ENCODE data around the gene CD40LG.
A peak's percentile ranks its signal among the peaks of the same experiment; 100 is the strongest.

The CD40LG gene

DNA sequence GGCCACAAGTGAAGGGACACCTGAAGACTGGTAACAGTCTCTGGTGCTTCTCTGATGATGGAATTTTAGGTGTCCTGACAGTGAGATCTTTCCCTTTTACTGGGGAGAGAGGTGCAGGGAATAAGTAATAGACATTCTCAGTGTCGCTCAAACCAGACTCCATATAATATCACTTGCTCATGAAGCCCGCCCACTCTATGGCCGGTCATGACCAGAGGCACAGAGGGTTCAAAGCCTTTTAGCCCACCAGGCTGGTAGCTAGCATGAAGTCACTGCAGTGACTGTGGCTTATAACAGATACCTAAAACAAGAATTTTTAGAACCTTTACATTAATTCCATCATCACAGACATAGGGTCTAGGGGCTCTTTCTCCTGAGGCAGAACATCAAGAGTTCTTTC is 2.9 kb downstream of the CD40LG start:
- DNase-seq (ENCODE audit: low read depth) = no peak

DNA sequence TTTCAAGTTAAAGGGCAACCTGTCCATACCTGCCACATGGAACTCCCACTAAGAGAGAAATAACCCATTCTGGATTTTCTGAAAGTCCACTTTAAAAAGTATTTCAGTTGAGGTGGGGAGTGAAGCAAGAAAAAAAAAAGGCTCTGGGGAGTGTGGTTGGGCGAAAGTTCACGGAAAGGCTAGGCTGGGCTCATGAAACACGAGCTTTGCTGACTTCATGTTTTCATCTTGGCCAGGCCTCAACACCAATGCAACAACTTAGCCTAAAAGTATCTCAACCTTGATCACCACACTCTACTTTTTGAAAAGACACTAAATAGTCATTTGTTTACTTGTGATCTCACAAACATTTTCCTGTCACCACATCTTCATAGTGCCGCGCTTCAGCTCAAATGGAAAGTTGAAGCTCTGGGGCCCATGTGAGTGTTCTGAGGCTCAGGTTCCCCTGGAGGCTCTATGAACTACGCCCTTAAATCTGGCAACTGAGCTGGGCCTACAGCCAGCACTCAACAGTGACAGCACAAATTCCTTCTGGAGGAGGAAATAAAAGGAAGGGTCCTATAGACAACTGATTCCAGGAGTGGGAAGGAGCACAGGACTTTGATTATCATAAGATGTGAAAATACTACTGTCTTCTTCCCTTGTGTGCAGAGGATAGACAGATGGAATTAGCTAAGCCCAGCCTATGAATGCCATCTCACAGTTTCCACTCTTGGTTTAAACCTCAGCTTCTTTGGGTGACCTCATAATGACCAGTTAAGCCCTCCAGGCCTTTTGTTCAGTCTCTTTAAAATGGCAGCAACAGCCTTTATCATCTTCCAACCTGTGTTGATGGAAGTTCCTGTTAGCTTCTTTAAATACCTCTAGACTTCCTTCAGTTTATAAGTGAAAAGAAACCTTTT is 5.1 kb downstream of the CD40LG start:
- DNase-seq (ENCODE audit: low read depth) = no peak

- DNase-seq (ENCODE audit: low read depth) = no peak
These were observed 8.5 kb downstream of the CD40LG start for GRCh38 chrX:136656361-136656964.

DNA sequence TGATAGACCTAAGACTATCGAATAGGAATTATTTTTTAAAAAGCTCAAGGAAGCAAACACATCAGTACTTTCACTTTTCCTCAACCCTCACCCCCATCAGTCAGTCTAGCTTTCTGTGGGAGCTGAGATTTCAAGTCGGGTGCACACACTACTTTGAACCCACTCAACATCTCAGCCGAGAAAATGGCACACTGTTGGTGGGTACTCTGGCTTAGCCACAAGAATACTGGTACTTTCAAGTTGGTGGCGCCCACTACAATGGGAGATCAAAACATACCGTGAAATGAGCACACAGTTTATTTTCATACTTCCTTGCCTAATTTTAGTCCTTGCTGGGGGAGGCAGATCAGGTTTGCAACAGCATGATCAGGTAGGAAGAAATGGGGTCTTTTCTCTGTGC is 10.2 kb downstream of the CD40LG start:
- DNase-seq (ENCODE audit: low read depth) = no peak

DNA sequence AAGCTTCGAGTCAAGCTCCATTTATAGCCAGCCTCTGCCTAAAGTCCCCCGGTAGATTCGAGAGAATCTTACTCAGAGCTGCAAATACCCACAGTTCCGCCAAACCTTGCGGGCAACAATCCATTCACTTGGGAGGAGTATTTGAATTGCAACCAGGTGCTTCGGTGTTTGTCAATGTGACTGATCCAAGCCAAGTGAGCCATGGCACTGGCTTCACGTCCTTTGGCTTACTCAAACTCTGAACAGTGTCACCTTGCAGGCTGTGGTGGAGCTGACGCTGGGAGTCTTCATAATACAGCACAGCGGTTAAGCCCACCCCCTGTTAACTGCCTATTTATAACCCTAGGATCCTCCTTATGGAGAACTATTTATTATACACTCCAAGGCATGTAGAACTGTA is 11.2 kb downstream of the CD40LG start:
- no peak for DNase-seq (ENCODE audit: low read depth)

- DNase-seq (ENCODE audit: low read depth) = no peak
These were observed 12.9 kb downstream of the CD40LG start for GRCh38 chrX:136660896-136661295.

- DNase-seq (ENCODE audit: low read depth) = no peak
These were observed 14.1 kb downstream of the CD40LG start for GRCh38 chrX:136662104-136662503.

DNA sequence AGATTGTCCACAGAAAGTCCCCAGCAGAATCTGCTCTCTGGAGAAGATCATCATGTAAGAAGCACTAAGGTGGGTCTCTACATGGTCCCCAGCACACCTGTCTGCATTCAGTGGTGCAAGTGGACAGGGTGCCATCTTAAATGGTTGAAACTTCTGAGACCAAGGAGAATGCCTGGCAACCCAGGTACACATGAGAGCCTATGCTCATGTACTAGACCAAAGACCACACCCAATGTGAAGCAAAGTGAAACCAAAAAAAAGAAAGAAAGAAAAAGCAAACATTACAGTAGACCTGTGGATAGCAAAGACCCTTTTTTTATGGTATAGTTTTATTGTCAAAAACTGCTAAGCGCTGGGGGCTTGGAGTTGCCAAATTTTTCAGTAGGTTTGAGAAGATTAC is 15.0 kb downstream of the CD40LG start:
- no peak for DNase-seq (ENCODE audit: low read depth)

- DNase-seq (ENCODE audit: low read depth) = no peak
These were observed 17.4 kb downstream of the CD40LG start for GRCh38 chrX:136665258-136665900.

- DNase-seq (ENCODE audit: low read depth) = no peak
These were observed 18.1 kb downstream of the CD40LG start for GRCh38 chrX:136666088-136666487.

GRCh38 chrX:136667446-136668168 is 19.6 kb downstream of the CD40LG start:
- DNase-seq (ENCODE audit: low read depth) = no peak

- no peak for DNase-seq (ENCODE audit: low read depth)
These were observed 23.1 kb downstream of the CD40LG start for GRCh38 chrX:136671006-136671610.

DNA sequence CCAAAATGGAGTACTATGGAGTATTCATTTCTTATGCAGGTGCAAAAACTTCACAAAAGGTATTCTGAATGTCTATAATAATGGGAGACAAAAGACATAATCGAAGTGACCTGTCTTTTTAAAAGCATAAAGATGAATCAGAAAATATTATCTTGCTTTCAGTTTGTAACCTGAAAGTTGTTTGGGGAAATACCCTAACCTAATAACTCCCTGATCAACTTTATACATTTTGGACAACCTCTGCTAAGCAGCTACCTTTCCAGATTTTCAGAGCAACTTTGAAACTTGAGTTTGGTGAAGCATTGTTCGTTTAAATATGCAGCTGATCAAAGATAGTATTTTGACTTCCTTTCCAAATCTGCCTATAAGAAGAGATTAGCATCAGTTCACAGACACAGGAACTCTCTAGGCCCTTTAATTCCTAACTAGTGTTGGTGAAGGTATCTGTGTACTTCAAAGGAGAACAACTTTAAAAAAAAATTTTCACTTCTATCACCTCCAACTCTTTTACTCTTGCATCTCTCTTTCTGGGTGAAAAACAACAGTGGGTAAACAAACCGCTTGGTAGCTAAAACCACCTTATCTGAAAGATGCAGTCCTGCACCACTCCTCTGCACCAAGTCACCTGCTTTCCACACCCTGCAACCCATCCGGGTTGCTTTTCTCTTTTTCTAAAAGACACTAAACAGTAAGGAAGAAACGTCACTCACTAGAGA is 26.5 kb downstream of the CD40LG start:
- no peak for DNase-seq (ENCODE audit: low read depth)

DNA sequence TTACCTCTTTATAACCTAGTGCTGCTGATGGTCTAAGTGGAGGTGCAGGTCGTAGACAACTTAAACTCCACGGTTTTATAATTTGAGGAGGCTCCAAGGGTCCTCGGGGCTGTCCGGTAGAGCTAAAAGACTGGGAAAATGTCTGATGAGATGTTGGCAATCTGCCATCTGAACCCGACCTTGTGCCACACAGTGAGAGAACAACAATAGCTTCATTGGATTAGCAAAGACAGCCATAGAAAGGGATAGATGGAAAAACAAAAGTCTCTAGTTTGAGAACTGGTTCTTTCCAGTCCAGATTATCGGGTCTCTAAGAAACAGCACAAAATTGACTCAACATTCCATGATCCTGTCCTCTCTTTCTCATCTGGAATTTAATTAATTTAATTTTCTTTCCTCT is 31.6 kb downstream of the CD40LG start:
- DNase-seq (ENCODE audit: low read depth) = no peak

DNA sequence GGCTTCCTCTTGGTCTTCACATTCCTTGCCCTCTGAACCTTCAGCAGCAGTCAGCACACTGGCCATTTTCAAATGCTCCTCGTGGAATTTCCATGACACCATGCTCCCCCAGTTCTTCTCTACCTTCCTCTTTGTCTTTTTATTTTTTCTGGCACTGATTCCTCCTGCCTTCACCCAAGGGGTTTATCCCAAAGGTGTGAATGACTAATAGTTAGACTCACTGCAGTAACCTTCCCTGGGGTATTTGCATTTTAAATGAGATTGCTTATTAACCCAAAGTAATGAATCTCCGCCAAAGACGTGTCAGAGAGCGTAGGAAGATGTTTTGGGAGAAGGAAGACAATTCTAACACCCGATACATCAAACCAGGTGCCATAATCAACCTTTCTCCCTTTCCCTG is 36.2 kb downstream of the CD40LG start:
- no peak for DNase-seq (ENCODE audit: low read depth)

DNA sequence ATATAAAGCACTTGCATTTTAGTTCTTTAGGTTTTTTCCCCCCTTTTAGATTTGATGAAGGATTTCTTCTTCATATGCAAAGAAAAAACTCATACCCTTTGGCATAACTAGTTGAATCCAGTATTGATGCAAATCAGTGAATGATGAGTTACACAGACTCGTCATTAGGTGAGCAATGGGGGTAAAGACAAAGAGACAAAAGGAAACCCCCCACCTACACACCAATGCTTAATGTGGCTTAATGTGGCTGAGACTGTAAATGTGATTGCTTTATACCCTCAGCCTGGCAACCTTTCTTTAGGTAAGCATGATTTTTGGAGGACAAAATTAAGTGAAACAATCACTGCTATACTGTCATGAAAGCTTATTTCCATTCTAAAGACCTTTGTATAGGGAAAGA is 39.5 kb downstream of the CD40LG start:
- DNase-seq (ENCODE audit: low read depth) = peak; percentile 39

GRCh38 chrX:136689436-136689835 is 41.5 kb downstream of the CD40LG start:
- DNase-seq (ENCODE audit: low read depth) = no peak

DNA sequence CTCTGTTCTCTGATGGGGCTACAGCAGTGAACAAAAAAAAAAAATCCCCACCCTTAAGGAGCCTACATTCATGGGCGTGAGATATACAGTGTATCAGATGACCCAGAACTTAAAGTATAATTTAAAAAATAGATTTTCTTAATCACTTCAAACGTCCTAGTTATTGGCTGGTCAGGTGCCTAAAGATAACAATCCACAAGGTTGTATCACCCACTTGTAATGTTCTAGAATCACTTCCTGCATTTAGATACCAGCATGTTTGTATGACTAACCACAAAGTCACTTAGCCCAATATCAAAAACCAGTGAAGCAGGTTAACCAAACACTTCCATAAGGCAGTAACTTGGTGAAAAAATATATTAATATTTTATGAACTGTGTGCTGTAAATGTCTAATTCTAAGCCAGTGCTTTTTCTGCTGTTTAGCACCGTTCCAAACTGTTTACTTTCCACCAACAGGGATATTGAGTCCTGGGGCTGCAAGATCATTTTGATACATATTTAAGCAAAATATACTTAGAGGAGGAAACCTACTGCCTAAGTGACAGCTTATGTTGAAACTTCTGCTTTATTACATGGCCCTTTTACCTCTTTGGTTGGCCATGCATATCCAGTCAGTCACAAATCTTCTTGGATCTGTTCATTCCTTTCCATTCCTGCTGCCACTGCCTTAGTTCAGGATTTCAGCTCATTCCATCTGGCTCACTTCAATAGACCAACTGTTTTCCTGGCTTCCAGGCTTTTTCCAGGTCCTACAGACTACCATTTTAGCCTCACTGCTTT is 43.3 kb downstream of the CD40LG start:
- DNase-seq (ENCODE audit: low read depth) = no peak

DNA sequence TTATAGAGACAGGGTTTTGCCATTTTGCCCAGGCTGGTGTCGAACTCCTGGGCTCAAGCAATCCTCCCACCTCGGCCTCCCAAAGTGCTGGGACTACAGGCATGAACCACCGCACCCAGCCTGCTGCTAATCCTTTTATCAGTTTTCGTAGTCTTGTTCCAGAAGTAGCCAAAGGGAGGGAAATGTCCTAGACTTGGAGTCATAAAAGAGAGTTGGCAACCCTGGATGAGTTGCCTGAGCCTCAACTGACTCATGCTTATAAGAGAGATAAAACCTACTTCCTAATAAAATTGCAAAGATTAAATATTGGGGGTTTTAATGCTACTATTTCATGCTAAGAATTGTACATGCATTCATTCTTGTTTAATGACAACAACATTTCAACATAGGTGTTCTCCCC is 44.3 kb downstream of the CD40LG start:
- no peak for DNase-seq (ENCODE audit: low read depth)

- DNase-seq (ENCODE audit: low read depth) = no peak
These were observed 46.6 kb downstream of the CD40LG start for GRCh38 chrX:136694431-136695087.
